H1 (cell line): Measurements from ENCODE around the gene CSTF2T. TPM values are rescaled to one million over a fixed set of nuclear protein-coding genes. Genes with fewer than 3 reads are reported as not detected.

Source experiments
- CTCF ChIA-PET: fragments of 300-600 bp; sonication (Branson Sonifier 250); formaldehyde crosslinking; loops from one replicate; lab custom pipeline; 2021; ENCODE audit not compliant: partially characterized antibody; lab: Charles Lee
- POLR2A ChIA-PET: fragments of 300-600 bp; sonication (Branson Sonifier 250); formaldehyde crosslinking; loops from one replicate; lab custom pipeline; 2021; ENCODE audit warnings: inconsistent platforms; ENCODE audit not compliant: partially characterized antibody; lab: Charles Lee
- DNase-seq, 2 experiments: peaks; one replicate each; pipeline versions ENCODE4 v3.0.0 to v3.0.0-alpha.2; 2010 to 2022; ENCODE audit warnings: low spot score in 2 of 2, low read depth in 1 of 2, mixed read lengths in 1 of 2
- FAIRE-seq: peaks from 2 replicates; lab custom pipeline; 2011; peaks lifted over from hg19 to GRCh38; lab: Jason Lieb, UNC
- H2AFZ ChIP-seq: 2 replicates; pipeline ENCODE4 v1.8.1; 2012; ENCODE audit warnings: low read length, inconsistent platforms
- H2AK5ac ChIP-seq: 2 replicates; pipeline ENCODE4 v1.6.1; 2013; ENCODE audit warnings: low read depth, low read length
- H2BK120ac ChIP-seq: replicated peaks from 2 replicates; pipeline ENCODE3; 2013; ENCODE audit warnings: low read depth, low read length, inconsistent platforms
- H2BK12ac ChIP-seq: 2 replicates; pipeline ENCODE4 v1.6.1; 2013; ENCODE audit warnings: low read depth, low read length
- H2BK15ac ChIP-seq: 2 replicates; pipeline ENCODE4 v1.6.1; 2013; ENCODE audit warnings: low read length
- H2BK20ac ChIP-seq: 2 replicates; pipeline ENCODE4 v1.6.1; 2013; ENCODE audit warnings: low read length
- H2BK5ac ChIP-seq: 2 replicates; pipeline ENCODE4 v1.6.1; 2013; ENCODE audit warnings: low read depth, low read length
- H3K14ac ChIP-seq: 2 replicates; pipeline ENCODE4 v1.6.1; 2013; ENCODE audit warnings: inconsistent platforms; ENCODE audit not compliant: insufficient read length
- H3K18ac ChIP-seq: 2 replicates; pipeline ENCODE4 v1.6.1; 2013; ENCODE audit warnings: low read length; ENCODE audit errors: extremely low read depth
- H3K23ac ChIP-seq: 2 replicates; pipeline ENCODE4 v1.6.1; 2013; ENCODE audit warnings: inconsistent platforms; ENCODE audit not compliant: insufficient read length
- H3K23me2 ChIP-seq: 2 replicates; pipeline ENCODE4 v1.6.1; 2013; ENCODE audit warnings: low read depth, low read length
- H3K27ac ChIP-seq: 2 replicates; pipeline ENCODE4 v1.6.1; 2011; ENCODE audit warnings: low read depth, low read length, inconsistent platforms
- H3K27me3 ChIP-seq, 4 experiments: replicated peaks in 1 of 4; 1 replicate in 1 of 4; 2 replicates in 3 of 4; pipeline versions ENCODE4 v1.6.1 to v1.8.1; 2011 to 2013; ENCODE audit warnings: low read length in 3 of 4, mild to moderate bottlenecking in 3 of 4, inconsistent platforms in 2 of 4, mixed read lengths in 2 of 4, moderate library complexity in 1 of 4; ENCODE audit not compliant: control insufficient read depth in 3 of 4, insufficient read depth in 3 of 4; ENCODE audit errors: extremely low read depth in 1 of 4
- H3K36me3 ChIP-seq, 4 experiments: 2 replicates each; pipeline versions ENCODE4 v1.6.1 to v1.8.1; 2011 to 2013; ENCODE audit warnings: mild to moderate bottlenecking in 4 of 4, low read length in 3 of 4, moderate library complexity in 2 of 4, control low read depth in 1 of 4, inconsistent platforms in 1 of 4; ENCODE audit not compliant: insufficient read depth in 4 of 4, control insufficient read depth in 2 of 4
- H3K4ac ChIP-seq: replicated peaks from 2 replicates; pipeline ENCODE3; 2013; ENCODE audit warnings: low read length, low read depth, mixed read lengths, inconsistent platforms; ENCODE audit not compliant: insufficient read length
- H3K4me1 ChIP-seq, 4 experiments: replicated peaks in 1 of 4; 1 replicate in 1 of 4; 2 replicates in 3 of 4; pipeline versions ENCODE4 v1.6.1 to v1.8.1; 2011 to 2013; ENCODE audit warnings: low read length in 3 of 4, inconsistent platforms in 2 of 4, mixed read lengths in 1 of 4; ENCODE audit not compliant: insufficient read depth in 4 of 4, control insufficient read depth in 3 of 4
- H3K4me2 ChIP-seq, 2 experiments: 2 replicates each; pipeline versions ENCODE4 v1.6.1 to v1.8.1; 2011 to 2013; ENCODE audit warnings: low read depth in 2 of 2, low read length in 2 of 2, control low read depth in 1 of 2, inconsistent platforms in 1 of 2, mild to moderate bottlenecking in 1 of 2; ENCODE audit not compliant: insufficient read depth in 1 of 2
- H3K4me3 ChIP-seq, 4 experiments: fragments of 200-600, 300-600 bp in 1 of 4; sonication (generic), shearing (Covaris generic), sonication (Bioruptor Twin) in 1 of 4; 2 replicates each; pipeline versions ENCODE4 v1.5.1 to v1.8.1; 2011 to 2016; ENCODE audit warnings: low read length in 4 of 4, low read depth in 3 of 4, control low read depth in 2 of 4, inconsistent platforms in 2 of 4, mild to moderate bottlenecking in 2 of 4, mixed read lengths in 1 of 4, moderate library complexity in 1 of 4; ENCODE audit not compliant: insufficient read depth in 2 of 4; ENCODE audit errors: extremely low read depth in 1 of 4
- H3K56ac ChIP-seq: replicated peaks from 2 replicates; pipeline ENCODE3; 2013; ENCODE audit warnings: low read depth, mild to moderate bottlenecking, mixed read lengths, low read length, inconsistent platforms; ENCODE audit not compliant: insufficient read length
- H3K79me1 ChIP-seq: 2 replicates; pipeline ENCODE4 v1.6.1; 2013; ENCODE audit warnings: low read depth, low read length, control low read depth
- H3K79me2 ChIP-seq, 2 experiments: 2 replicates each; pipeline versions ENCODE4 v1.6.1 to v1.8.1; 2012 to 2013; ENCODE audit warnings: low read length in 2 of 2, mild to moderate bottlenecking in 2 of 2, inconsistent platforms in 1 of 2; ENCODE audit not compliant: insufficient read depth in 2 of 2, control insufficient read depth in 1 of 2
- H3K9ac ChIP-seq, 4 experiments: replicated peaks in 1 of 4; 1 replicate in 1 of 4; 2 replicates in 3 of 4; pipeline versions ENCODE4 v1.6.1 to v1.8.1; 2011 to 2013; ENCODE audit warnings: low read depth in 3 of 4, low read length in 3 of 4, control low read depth in 2 of 4, mild to moderate bottlenecking in 2 of 4, moderate library complexity in 2 of 4, inconsistent platforms in 1 of 4; ENCODE audit errors: extremely low read depth in 1 of 4
- H3K9me3 ChIP-seq, 2 experiments: 2 replicates each; pipeline versions ENCODE4 v1.6.1 to v1.8.1; 2012 to 2013; ENCODE audit warnings: mild to moderate bottlenecking in 2 of 2, moderate library complexity in 2 of 2, control low read depth in 1 of 2, inconsistent platforms in 1 of 2, low read depth in 1 of 2, low read length in 1 of 2, mixed read lengths in 1 of 2; ENCODE audit not compliant: insufficient read depth in 2 of 2
- H4K20me1 ChIP-seq, 2 experiments: replicated peaks in 1 of 2; 2 replicates each; pipeline versions ENCODE3 to v1.8.1; 2011 to 2013; ENCODE audit warnings: inconsistent platforms in 2 of 2, low read length in 2 of 2, mild to moderate bottlenecking in 1 of 2; ENCODE audit not compliant: insufficient read depth in 2 of 2, control insufficient read depth in 1 of 2
- H4K5ac ChIP-seq: 2 replicates; pipeline ENCODE4 v1.6.1; 2013; ENCODE audit warnings: low read length, low read depth, mixed read lengths, inconsistent platforms; ENCODE audit not compliant: insufficient read length
- H4K8ac ChIP-seq: 2 replicates; pipeline ENCODE4 v1.8.0; 2013; ENCODE audit warnings: mild to moderate bottlenecking, moderate library complexity, low read length, inconsistent platforms; ENCODE audit not compliant: insufficient read depth; ENCODE audit errors: extremely low read depth
- H4K91ac ChIP-seq: replicated peaks from 2 replicates; pipeline ENCODE3; 2013; ENCODE audit warnings: low read length, mixed read lengths, inconsistent platforms; ENCODE audit not compliant: insufficient read length
- GTF2F1 ChIP-seq: IDR thresholded peaks from 2 replicates; pipeline ENCODE4 v1.6.1; 2012; ENCODE audit warnings: low read depth, low read length, improper control_type of control experiment, borderline replicate concordance
- SAP30 ChIP-seq: fragments of 300-600 bp; sonication (generic); IDR thresholded peaks from 2 replicates; pipeline ENCODE4 v1.7.1; 2012; ENCODE audit warnings: low read length, moderate library complexity, mild to moderate bottlenecking, inconsistent platforms; ENCODE audit not compliant: insufficient read depth, insufficient replicate concordance
- TEAD4 ChIP-seq: IDR thresholded peaks from 2 replicates; pipeline ENCODE4 v1.6.1; 2012; ENCODE audit warnings: low read depth, low read length, inconsistent platforms, mixed read lengths
- WGBS, 2 experiments: shearing (Covaris generic) in 1 of 2; methylation state at CpG; one replicate each; pipeline versions ENCODE4 v1.1.6 to v1.1.7; 2013 to 2015; ENCODE audit warnings: low lambda C conversion rate in 2 of 2, mixed read lengths in 2 of 2, inconsistent platforms in 1 of 2, low coverage in 1 of 2, missing lambda C conversion rate in 1 of 2; ENCODE audit not compliant: insufficient replicate concordance in 2 of 2, insufficient coverage in 1 of 2, insufficient read length in 1 of 2; ENCODE audit errors: extremely low coverage in 1 of 2, missing lambda C conversion rate in 1 of 2; 5-methylcytosine and 5-hydroxymethylcytosine counted together
- polyA plus RNA-seq, 7 experiments: library from polyadenylated mRNA; depleted of rRNA in 3 of 7; stranded (reverse) in 5 of 7; unstranded in 2 of 7; fragments of >200 nt in 5 of 7; fragments of 200-250 nt in 2 of 7; gene quantifications; 1 replicate in 5 of 7; 2 replicates in 1 of 7; 4 replicates in 1 of 7; pipeline versions ENCODE4 v1.2.1 to v1.2.3, GENCODE V29; 2011 to 2013; ENCODE audit warnings: missing spikeins in 2 of 7, mixed read lengths in 2 of 7
- total RNA-seq: library from RNA; stranded (reverse); fragmentation: NEBNext Ultra II Directional; extraction: Animal tissue kit (Norgen Biotek cat#: 25700); gene quantifications from 2 replicates; pipeline ENCODE4 v1.2.1, GENCODE V29; 2021

CSTF2T gene
- total and polyA plus RNA-seq, 2 of the 8 experiments (the other 6 are each of a cell fraction or from before 2014, with no cell fraction given): 9.4 to 32.4 TPM

GRCh38 chr10:51685768-51686167, 13.6 kb downstream of the CSTF2T start:
- Histone ChIP-seq H3K14ac (no peak overlapping the region), H3K27me3 (no peaks in the 10 kb centered on the region), H3K36me3 (peaks cover 0 to 2% (median 0%) of the 10 kb centered on the region in 4 experiments; a peak in 1 of 8 replicates), H2BK5ac (no peak overlapping the region), H3K18ac (no peak overlapping the region), H4K8ac (no peak overlapping the region), H3K4me1 (no peaks in the 10 kb centered on the region; a peak in 1 of 7 replicates), H3K79me2 (no peaks in the 10 kb centered on the region), H3K23me2 (no peaks in the 10 kb centered on the region), H2AK5ac (no peak overlapping the region), H3K9me3 (peaks cover 4 to 5% of the 10 kb centered on the region in 2 experiments; a peak in 3 of 4 replicates), H4K91ac (no peak overlapping the region), H2BK20ac (no peak overlapping the region), H3K4me3 (no peak overlapping the region), H3K4ac (peak overlapping the region; percentile 80), H3K79me1 (no peaks in the 10 kb centered on the region), H2AFZ (no peak overlapping the region), H2BK15ac (no peak overlapping the region), H4K5ac (no peak overlapping the region), H3K27ac (no peak overlapping the region), H3K4me2 (no peak overlapping the region), H2BK120ac (no peak overlapping the region), H3K56ac (no peak overlapping the region), H3K9ac (no peak overlapping the region), H2BK12ac (no peak overlapping the region), H4K20me1 (no peaks in the 10 kb centered on the region), H3K23ac (no peak overlapping the region)
- WGBS, 2 experiments: 81% methylated on average over 2 of the region's 2 CpGs; no CpG with 5 or more reads in 1 of the 2 experiments
- CTCF ChIA-PET: interaction anchor here (1.2 to 1.3 kb wide), 2 partner anchors 15 to 20 kb away, joined by 4 to 5 read pairs; no protein-coding TSS in a partner anchor
- no peak for FAIRE-seq
- DNase-seq: no peak
- POLR2A ChIA-PET: no interaction called here
- no peak for TF ChIP-seq SAP30
- no peak for TF ChIP-seq TEAD4
- TF ChIP-seq GTF2F1: no peak
